DOHH2 (cell line): ENCODE measurements around the gene PASK.

Experiments
- CTCF ChIP-seq: fragments of 200-600 bp; sonication (generic); IDR thresholded peaks from one replicate; pipeline ENCODE4 v1.5.1; 2014; ENCODE audit warnings: antibody characterized with exemption, mild to moderate bottlenecking, low read depth, low read length; ENCODE audit not compliant: poor library complexity, severe bottlenecking
- EZH2phosphoT487 ChIP-seq: fragments of 200-600 bp; sonication (generic); IDR thresholded peaks from 2 replicates; pipeline ENCODE4 v1.6.1; 2017; ENCODE audit warnings: borderline replicate concordance, mild to moderate bottlenecking, antibody characterized with exemption, low read length, moderate library complexity, mixed read lengths

- no peak for TF ChIP-seq CTCF
- no peak for TF ChIP-seq EZH2phosphoT487
Measured at GRCh38 chr2:241189856-241190201, 40.6 kb upstream of the PASK start.
